ENCODE measurements around the gene DISP2.

The DISP2 gene

GRCh38 chr15:40413036-40413435, 55.0 kb downstream of the DISP2 start:
- H3K27ac Mint-ChIP-seq, result no peak overlapping the region
- DNase-seq (no peak), ATAC-seq (replicated peaks) (no peak)
- H3K9me3 Mint-ChIP-seq, result no peaks in the 10 kb centered on the region
- H3K27me3 Mint-ChIP-seq, result no peaks in the 10 kb centered on the region
- no peak overlapping the region for H3K4me3 Mint-ChIP-seq
- peaks cover 43 to 60% of the 10 kb centered on the region in 2 donors for H3K36me3 Mint-ChIP-seq
- H3K4me1 Mint-ChIP-seq, result peaks cover 7 to 26% of the 10 kb centered on the region in 2 donors

- H3K4me1 Mint-ChIP-seq, result peaks cover 3 to 9% of the 10 kb centered on the region in 2 donors
- DNase-seq, result no peak
- H3K4me3 Mint-ChIP-seq, result no peak overlapping the region
- no peaks in the 10 kb centered on the region for H3K27me3 Mint-ChIP-seq
- H3K9me3 Mint-ChIP-seq, result no peaks in the 10 kb centered on the region
- no peak overlapping the region for H3K27ac Mint-ChIP-seq
- peaks cover 40 to 65% of the 10 kb centered on the region in 2 donors for H3K36me3 Mint-ChIP-seq
- ATAC-seq (replicated peaks), result no peak
Measured at GRCh38 chr15:40414816-40415215, 56.8 kb downstream of the DISP2 start.

- Mint-ChIP-seq H3K27me3 (no peaks in the 10 kb centered on the region), H3K4me1 (peaks cover 3 to 5% of the 10 kb centered on the region in 2 donors), H3K9me3 (no peaks in the 10 kb centered on the region), H3K36me3 (peaks cover 37 to 61% of the 10 kb centered on the region in 2 donors), H3K27ac (no peak overlapping the region), H3K4me3 (no peak overlapping the region)
- no peak for ATAC-seq (replicated peaks)
- no peak for DNase-seq
Measured at GRCh38 chr15:40415226-40415625, 57.2 kb downstream of the DISP2 start.

GRCh38 chr15:40416056-40416455, 58.0 kb downstream of the DISP2 start:
- Mint-ChIP-seq H3K4me1 (peaks cover 0 to under 1% of the 10 kb centered on the region in 2 donors), H3K4me3 (no peak overlapping the region), H3K27me3 (no peaks in the 10 kb centered on the region), H3K27ac (no peak overlapping the region), H3K36me3 (peaks cover 30 to 53% of the 10 kb centered on the region in 2 donors), H3K9me3 (no peaks in the 10 kb centered on the region)
- no peak for DNase-seq
- ATAC-seq (replicated peaks), result no peak

GRCh38 chr15:40418126-40418525, 60.1 kb downstream of the DISP2 start:
- DNase-seq, result no peak
- ATAC-seq (replicated peaks), result no peak
- no peak overlapping the region for H3K4me3 Mint-ChIP-seq
- peaks cover 16 to 35% of the 10 kb centered on the region in 2 donors for H3K36me3 Mint-ChIP-seq
- H3K4me1 Mint-ChIP-seq, result no peaks in the 10 kb centered on the region
- H3K27ac Mint-ChIP-seq, result no peak overlapping the region
- no peaks in the 10 kb centered on the region for H3K27me3 Mint-ChIP-seq
- no peaks in the 10 kb centered on the region for H3K9me3 Mint-ChIP-seq

GRCh38 chr15:40420071-40420713, 62.2 kb downstream of the DISP2 start:
- Mint-ChIP-seq H3K4me3 (no peak overlapping the region), H3K9me3 (no peaks in the 10 kb centered on the region), H3K36me3 (peaks cover 5 to 18% of the 10 kb centered on the region in 2 donors), H3K27me3 (no peaks in the 10 kb centered on the region), H3K27ac (no peak overlapping the region), H3K4me1 (no peaks in the 10 kb centered on the region)
- no peak for DNase-seq
- ATAC-seq (replicated peaks), result no peak

- no peak overlapping the region for H3K4me3 Mint-ChIP-seq
- peak overlapping the region; percentile 65 for H3K27ac Mint-ChIP-seq
- H3K36me3 Mint-ChIP-seq, result peaks cover 1 to 12% of the 10 kb centered on the region in 2 donors
- DNase-seq (no peak), ATAC-seq (replicated peaks) (no peak)
- no peaks in the 10 kb centered on the region for H3K27me3 Mint-ChIP-seq
- H3K4me1 Mint-ChIP-seq, result no peaks in the 10 kb centered on the region
- H3K9me3 Mint-ChIP-seq, result no peaks in the 10 kb centered on the region
Measured at GRCh38 chr15:40420793-40421192, 62.8 kb downstream of the DISP2 start.

GRCh38 chr15:40421246-40422157, 63.5 kb downstream of the DISP2 start:
- peak overlapping the region; percentile 3 for H3K27ac Mint-ChIP-seq
- H3K27me3 Mint-ChIP-seq, result no peaks in the 10 kb centered on the region
- no peaks in the 10 kb centered on the region for H3K9me3 Mint-ChIP-seq
- ATAC-seq (replicated peaks) (peak; percentile 97 to 99), DNase-seq (peak; percentile 66)
- no peak overlapping the region for H3K4me3 Mint-ChIP-seq
- peaks cover 0 to 10% of the 10 kb centered on the region in 2 donors for H3K36me3 Mint-ChIP-seq
- no peaks in the 10 kb centered on the region for H3K4me1 Mint-ChIP-seq

GRCh38 chr15:40424483-40425115, 66.6 kb downstream of the DISP2 start:
- Mint-ChIP-seq H3K36me3 (peaks cover 0 to 5% of the 10 kb centered on the region in 2 donors), H3K27me3 (no peaks in the 10 kb centered on the region), H3K9me3 (no peaks in the 10 kb centered on the region), H3K4me1 (no peaks in the 10 kb centered on the region), H3K27ac (no peak overlapping the region), H3K4me3 (no peak overlapping the region)
- no peak for ATAC-seq (replicated peaks)
- no peak for DNase-seq

- no peak overlapping the region for H3K4me3 Mint-ChIP-seq
- H3K27me3 Mint-ChIP-seq, result no peaks in the 10 kb centered on the region
- H3K4me1 Mint-ChIP-seq, result no peaks in the 10 kb centered on the region
- no peaks in the 10 kb centered on the region for H3K9me3 Mint-ChIP-seq
- peaks cover 0 to 5% of the 10 kb centered on the region in 2 donors for H3K36me3 Mint-ChIP-seq
- DNase-seq (no peak), ATAC-seq (replicated peaks) (no peak)
- H3K27ac Mint-ChIP-seq, result no peak overlapping the region
Measured at GRCh38 chr15:40425681-40426080, 67.7 kb downstream of the DISP2 start.

GRCh38 chr15:40427188-40427587, 69.2 kb downstream of the DISP2 start:
- Mint-ChIP-seq H3K27ac (no peak overlapping the region), H3K4me1 (no peaks in the 10 kb centered on the region), H3K27me3 (no peaks in the 10 kb centered on the region), H3K36me3 (peaks cover 0 to 5% of the 10 kb centered on the region in 2 donors), H3K9me3 (no peaks in the 10 kb centered on the region), H3K4me3 (no peak overlapping the region)
- DNase-seq (no peak), ATAC-seq (replicated peaks) (no peak)

- no peak for DNase-seq
- Mint-ChIP-seq H3K27me3 (no peaks in the 10 kb centered on the region), H3K4me1 (no peaks in the 10 kb centered on the region), H3K27ac (no peak overlapping the region), H3K36me3 (peaks cover 0 to 5% of the 10 kb centered on the region in 2 donors), H3K9me3 (no peaks in the 10 kb centered on the region), H3K4me3 (no peak overlapping the region)
- ATAC-seq (replicated peaks), result no peak
Measured at GRCh38 chr15:40428185-40428584, 70.2 kb downstream of the DISP2 start.
